IMR-90 (cell line): ENCODE results near the gene CRTC1. TPM values are rescaled to one million over a fixed set of nuclear protein-coding genes. Genes with fewer than 3 reads are reported as not detected.

ENCODE experiments used
- ATAC-seq: fragments of 200-7000 bp; cut with Tn5 transposase; 2 replicates; pipeline ENCODE4 v1.9.1; 2020; ENCODE audit warnings: low read depth, mild to moderate bottlenecking, moderate library complexity
- BruUV-seq: library from RNA; stranded (reverse); fragments of 400-500 nt; replicated peaks from 2 replicates; lab custom pipeline; 2021; lab: Mats Ljungman, UMichigan
- CTCF ChIA-PET: fragments of 300-600 bp; formaldehyde crosslinking; extraction: SDS; loops from one replicate; lab custom pipeline; 2021; ENCODE audit warnings: antibody characterized with exemption; lab: Yijun Ruan, JAX
- POLR2A ChIA-PET: fragments of 300-600 bp; sonication (Branson Sonifier 250); formaldehyde crosslinking; loops from one replicate; lab custom pipeline; 2022; ENCODE audit warnings: antibody characterized with exemption; ENCODE audit not compliant: unreplicated experiment; lab: Charles Lee
- DNase-seq: peaks from one replicate; pipeline ENCODE4 v3.0.0; 2013
- H2AFZ ChIP-seq: replicated peaks from 2 replicates; pipeline ENCODE3; 2013; ENCODE audit warnings: low read length, mild to moderate bottlenecking; ENCODE audit not compliant: poor library complexity
- H2AK5ac ChIP-seq: 2 replicates; pipeline ENCODE4 v1.6.1; 2013; ENCODE audit warnings: low read depth, low read length, inconsistent platforms
- H2AK9ac ChIP-seq: replicated peaks from 2 replicates; pipeline ENCODE3; 2013; ENCODE audit warnings: mild to moderate bottlenecking, low read depth, low read length, moderate library complexity; ENCODE audit not compliant: poor library complexity
- H2BK120ac ChIP-seq: 2 replicates; pipeline ENCODE4 v1.6.1; 2013; ENCODE audit warnings: low read depth, low read length, inconsistent platforms
- H2BK15ac ChIP-seq: 3 replicates; pipeline ENCODE4 v1.6.1; 2013; ENCODE audit warnings: low read depth, low read length, inconsistent platforms
- H2BK20ac ChIP-seq: 2 replicates; pipeline ENCODE4 v1.6.1; 2013; ENCODE audit warnings: low read depth, mild to moderate bottlenecking, inconsistent platforms, low read length, moderate library complexity
- H2BK5ac ChIP-seq: 2 replicates; pipeline ENCODE4 v1.6.1; 2013; ENCODE audit warnings: mild to moderate bottlenecking, low read depth, low read length, inconsistent platforms; ENCODE audit not compliant: poor library complexity, severe bottlenecking
- H3K14ac ChIP-seq: replicated peaks from 2 replicates; pipeline ENCODE4 v1.6.1; 2013; ENCODE audit warnings: low read depth, low read length, inconsistent platforms
- H3K18ac ChIP-seq: 2 replicates; pipeline ENCODE4 v1.6.1; 2013; ENCODE audit warnings: low read depth, low read length, control low read depth
- H3K23ac ChIP-seq: 2 replicates; pipeline ENCODE4 v1.6.1; 2013; ENCODE audit warnings: low read depth, low read length, inconsistent platforms
- H3K27ac ChIP-seq: 2 replicates; pipeline ENCODE4 v1.5.1; 2013; ENCODE audit warnings: mild to moderate bottlenecking, control low read depth, low read length; ENCODE audit not compliant: insufficient read depth
- H3K27me3 ChIP-seq: 2 replicates; pipeline ENCODE4 v1.6.1; 2013; ENCODE audit warnings: low read length; ENCODE audit not compliant: control insufficient read depth, insufficient read depth
- H3K36me3 ChIP-seq: 2 replicates; pipeline ENCODE4 v1.6.1; 2013; ENCODE audit warnings: low read length, mixed read lengths; ENCODE audit not compliant: control insufficient read depth, insufficient read depth
- H3K4ac ChIP-seq: 2 replicates; pipeline ENCODE4 v1.6.1; 2013; ENCODE audit warnings: low read depth, low read length, inconsistent platforms
- H3K4me1 ChIP-seq: 2 replicates; pipeline ENCODE4 v1.6.1; 2013; ENCODE audit warnings: low read length, mixed read lengths; ENCODE audit not compliant: control insufficient read depth, insufficient read depth
- H3K4me2 ChIP-seq: 2 replicates; pipeline ENCODE4 v1.6.1; 2013; ENCODE audit warnings: low read depth, mild to moderate bottlenecking, control low read depth, low read length, moderate library complexity
- H3K4me3 ChIP-seq: 2 replicates; pipeline ENCODE4 v1.5.1; 2013; ENCODE audit warnings: low read depth, mild to moderate bottlenecking, control low read depth, low read length, moderate library complexity; ENCODE audit not compliant: insufficient read depth
- H3K56ac ChIP-seq: 2 replicates; pipeline ENCODE4 v1.6.1; 2013; ENCODE audit warnings: low read length, inconsistent platforms; ENCODE audit not compliant: insufficient read depth; ENCODE audit errors: extremely low read depth
- H3K79me1 ChIP-seq, 2 experiments: 2 replicates each; pipeline ENCODE4 v1.6.1; 2013; ENCODE audit warnings: low read length in 2 of 2, inconsistent platforms in 1 of 2, low read depth in 1 of 2
- H3K9ac ChIP-seq: 2 replicates; pipeline ENCODE4 v1.6.1; 2013; ENCODE audit warnings: low read depth, low read length, control low read depth
- H3K9me1 ChIP-seq: 2 replicates; pipeline ENCODE4 v1.6.1; 2013; ENCODE audit warnings: low read length, inconsistent platforms; ENCODE audit not compliant: insufficient read depth
- H3K9me3 ChIP-seq: 2 replicates; pipeline ENCODE4 v1.6.1; 2013; ENCODE audit warnings: low read length; ENCODE audit not compliant: control insufficient read depth, insufficient read depth
- H4K20me1 ChIP-seq: 2 replicates; pipeline ENCODE4 v1.6.1; 2013; ENCODE audit warnings: low read length, inconsistent platforms; ENCODE audit not compliant: insufficient read depth
- H4K5ac ChIP-seq: 2 replicates; pipeline ENCODE4 v1.6.1; 2013; ENCODE audit warnings: mild to moderate bottlenecking, low read depth, low read length, control low read depth
- H4K8ac ChIP-seq, 2 experiments: 2 replicates each; pipeline ENCODE4 v1.6.1; 2013; ENCODE audit warnings: low read depth in 2 of 2, low read length in 2 of 2, control low read depth in 1 of 2, inconsistent platforms in 1 of 2
- H4K91ac ChIP-seq: 2 replicates; pipeline ENCODE4 v1.6.1; 2013; ENCODE audit warnings: low read depth, low read length, inconsistent platforms; ENCODE audit not compliant: insufficient read depth
- BHLHE40 ChIP-seq: fragments of 150-350 bp; IDR thresholded peaks from 2 replicates; pipeline ENCODE4 v1.6.1; 2016; ENCODE audit warnings: mild to moderate bottlenecking, low read depth, low read length
- CHD1 ChIP-seq: IDR thresholded peaks from 2 replicates; pipeline ENCODE4 v1.6.1; 2012; ENCODE audit warnings: low read depth, low read length, improper control_type of control experiment
- CTCF ChIP-seq: conservative IDR thresholded peaks from 2 replicates; pipeline ENCODE4 v1.5.1; 2012; ENCODE audit warnings: mild to moderate bottlenecking, low read depth, low read length, improper control_type of control experiment
- ELK1 ChIP-seq: fragments of 150-350 bp; IDR thresholded peaks from 2 replicates; pipeline ENCODE4 v1.6.1; 2016; ENCODE audit warnings: low read depth, mild to moderate bottlenecking, low read length, moderate library complexity, borderline replicate concordance
- MAFK ChIP-seq: IDR thresholded peaks from 2 replicates; pipeline ENCODE4 v1.6.1; 2012; ENCODE audit warnings: low read depth, low read length, improper control_type of control experiment
- MAZ ChIP-seq: IDR thresholded peaks from 2 replicates; pipeline ENCODE4 v1.6.1; 2012; ENCODE audit warnings: low read depth, mild to moderate bottlenecking, low read length, improper control_type of control experiment, moderate library complexity, borderline replicate concordance
- NFE2L2 ChIP-seq: fragments of 150-350 bp; IDR thresholded peaks from 2 replicates; pipeline ENCODE4 v1.6.1; 2016; ENCODE audit warnings: low read depth, mild to moderate bottlenecking, low read length
- RAD21 ChIP-seq: IDR thresholded peaks from 2 replicates; pipeline ENCODE4 v1.6.1; 2012; ENCODE audit warnings: low read length, improper control_type of control experiment
- RCOR1 ChIP-seq: IDR thresholded peaks from 2 replicates; pipeline ENCODE4 v1.6.1; 2012; ENCODE audit warnings: mild to moderate bottlenecking, low read length, improper control_type of control experiment; ENCODE audit not compliant: insufficient replicate concordance
- WGBS, 2 experiments: methylation state at CpG; one replicate each; pipeline versions ENCODE4 v1.1.5 to v1.1.7; 2013; ENCODE audit warnings: missing lambda C conversion rate in 2 of 2; ENCODE audit not compliant: insufficient read length in 1 of 2; ENCODE audit errors: extremely low coverage in 2 of 2; 5-methylcytosine and 5-hydroxymethylcytosine counted together
- dilution Hi-C: fragments of 300-500 bp; cut with HindIII; formaldehyde crosslinking; loops from one replicate; pipeline ENCODE4 v1.14.3; 2018; ENCODE audit warnings: low sequenced_read_pairs; ENCODE audit not compliant: unreplicated experiment
- in situ Hi-C: fragments of 300-500 bp; cut with MboI; formaldehyde crosslinking; loops from 3 replicates; pipeline ENCODE4 v1.14.3; 2019; ENCODE audit warnings: low sequenced_read_pairs, inconsistent platforms, mixed read lengths
- intact Hi-C: fragments of 100-400 bp; cut with micrococcal nuclease; formaldehyde crosslinking; loops from 2 replicates; pipeline ENCODE4 v1.10.0; 2022
- polyA plus RNA-seq, 3 experiments: library from polyadenylated mRNA; depleted of rRNA; stranded (reverse); fragments of >200 nt; gene quantifications; 2 replicates each; pipeline ENCODE4 v1.2.3, GENCODE V29; 2012; ENCODE audit warnings: low replicate concordance in 1 of 3
- total RNA-seq: library from RNA; depleted of rRNA; stranded (reverse); fragments of >200 nt; gene quantifications from 2 replicates; pipeline ENCODE4 v1.2.3, GENCODE V29; 2012

Gene CRTC1
- total and polyA plus RNA-seq, 2 of the 4 experiments (the other 2 are of a cell fraction): 0.18 to 5.7 TPM

- Histone ChIP-seq H3K23ac (no peak overlapping the region), H3K36me3 (no peaks in the 10 kb centered on the region), H3K18ac (no peak overlapping the region), H3K14ac (no peak overlapping the region), H3K9me1 (no peaks in the 10 kb centered on the region), H2BK5ac (no peak overlapping the region), H3K79me1 (no peaks in the 10 kb centered on the region), H4K5ac (no peak overlapping the region), H4K8ac (no peak overlapping the region), H2AK5ac (no peak overlapping the region), H3K4me3 (no peak overlapping the region), H3K9me3 (peaks cover 8% of the 10 kb centered on the region; the same call in 1 of the 2 replicates), H3K4ac (no peak overlapping the region), H2BK120ac (no peak overlapping the region), H4K20me1 (no peaks in the 10 kb centered on the region), H3K9ac (no peak overlapping the region), H2AK9ac (no peak overlapping the region), H3K27ac (no peak overlapping the region), H3K4me2 (no peak overlapping the region), H3K56ac (no peak overlapping the region), H4K91ac (no peak overlapping the region), H2BK15ac (no peak overlapping the region), H2AFZ (no peak overlapping the region), H3K27me3 (peaks cover 22% of the 10 kb centered on the region), H3K4me1 (no peaks in the 10 kb centered on the region; the same call in 1 of the 2 replicates), H2BK20ac (no peak overlapping the region)
- WGBS, 2 experiments: 64% methylated on average over 8 of the region's 15 CpGs; no CpG with 5 or more reads in 1 of the 2 experiments
- intact Hi-C loops (no loop called here), dilution Hi-C loops (no loop called here), in situ Hi-C loops (no loop called here)
- DNase-seq (no peak), ATAC-seq (no peak)
- POLR2A ChIA-PET: no interaction called here
- TF ChIP-seq MAFK (no peak), CHD1 (no peak), NFE2L2 (no peak), RCOR1 (no peak), BHLHE40 (no peak), RAD21 (no peak), CTCF (no peak), ELK1 (no peak), MAZ (no peak)
- CTCF ChIA-PET: no interaction called here
- BruUV-seq: no TSS peak
Measured at GRCh38 chr19:18804139-18804601, 120.7 kb downstream of the CRTC1 start.
